Progenitor cell of endocrine pancreas (in vitro differentiated cells): Measurements from ENCODE around the gene AMIGO3. TPM values are rescaled to one million over a fixed set of nuclear protein-coding genes. Genes with fewer than 3 reads are reported as not detected.

Source experiments
- DNase-seq: peaks from one replicate; pipeline ENCODE4 v3.0.0; 2021; ENCODE audit warnings: low spot score; ENCODE audit not compliant: unreplicated experiment
- H3K27ac Mint-ChIP-seq: 2 replicates; pipeline ENCODE4 v1.8.0; 2021; ENCODE audit warnings: mild to moderate bottlenecking, moderate library complexity, mixed read lengths
- H3K27me3 Mint-ChIP-seq: 2 replicates; pipeline ENCODE4 v1.8.0; 2021; ENCODE audit warnings: mixed read lengths
- H3K36me3 Mint-ChIP-seq: 2 replicates; pipeline ENCODE4 v1.8.0; 2022; ENCODE audit warnings: mixed read lengths; ENCODE audit not compliant: insufficient read depth
- H3K4me1 Mint-ChIP-seq: 2 replicates; pipeline ENCODE4 v1.8.0; 2021; ENCODE audit warnings: low read depth, mixed read lengths
- H3K4me3 Mint-ChIP-seq: 2 replicates; pipeline ENCODE4 v1.8.0; 2021; ENCODE audit warnings: low read depth, mild to moderate bottlenecking, moderate library complexity, mixed read lengths
- H3K9me3 Mint-ChIP-seq: 2 replicates; pipeline ENCODE4 v1.8.0; 2021; ENCODE audit warnings: low read depth, mixed read lengths
- CTCF ChIP-seq: fragments of 200-600 bp; sonication (generic); IDR thresholded peaks from one replicate; pipeline ENCODE4 v1.5.0; 2021; ENCODE audit warnings: antibody characterized with exemption, mild to moderate bottlenecking; ENCODE audit not compliant: unreplicated experiment
- total RNA-seq: library from RNA; stranded (reverse); gene quantifications from 2 replicates; pipeline ENCODE4 v1.2.1, GENCODE V29; 2021

AMIGO3 gene
- total RNA-seq, 1 donor from 2014 or later: 0.86 TPM

- peaks cover 3% of the 10 kb centered on the region for H3K27me3 Mint-ChIP-seq
- TF ChIP-seq CTCF: no peak
- no peak for DNase-seq
- H3K4me3 Mint-ChIP-seq: no peak overlapping the region
- peaks cover 4% of the 10 kb centered on the region for H3K4me1 Mint-ChIP-seq
- no peaks in the 10 kb centered on the region for H3K9me3 Mint-ChIP-seq
- H3K27ac Mint-ChIP-seq: no peak overlapping the region
- H3K36me3 Mint-ChIP-seq: peaks cover 10% of the 10 kb centered on the region
Measured at GRCh38 chr3:49683162-49683561, 36.3 kb downstream of the AMIGO3 start.

GRCh38 chr3:49681543-49681942 is 37.9 kb downstream of the AMIGO3 start:
- peaks cover 1% of the 10 kb centered on the region for H3K4me1 Mint-ChIP-seq
- peaks cover 3% of the 10 kb centered on the region for H3K27me3 Mint-ChIP-seq
- no peak overlapping the region for H3K27ac Mint-ChIP-seq
- DNase-seq: no peak
- TF ChIP-seq CTCF: no peak
- no peak overlapping the region for H3K4me3 Mint-ChIP-seq
- peaks cover 12% of the 10 kb centered on the region for H3K36me3 Mint-ChIP-seq
- no peaks in the 10 kb centered on the region for H3K9me3 Mint-ChIP-seq

- H3K4me3 Mint-ChIP-seq: no peak overlapping the region
- H3K27ac Mint-ChIP-seq: no peak overlapping the region
- no peaks in the 10 kb centered on the region for H3K9me3 Mint-ChIP-seq
- peaks cover 3% of the 10 kb centered on the region for H3K27me3 Mint-ChIP-seq
- no peak for DNase-seq
- no peaks in the 10 kb centered on the region for H3K4me1 Mint-ChIP-seq
- peaks cover 12% of the 10 kb centered on the region for H3K36me3 Mint-ChIP-seq
- TF ChIP-seq CTCF: no peak
Measured at GRCh38 chr3:49681232-49681522, 38.3 kb downstream of the AMIGO3 start.

- no peaks in the 10 kb centered on the region for H3K9me3 Mint-ChIP-seq
- H3K36me3 Mint-ChIP-seq: peaks cover 13% of the 10 kb centered on the region
- no peak overlapping the region for H3K4me3 Mint-ChIP-seq
- H3K27ac Mint-ChIP-seq: no peak overlapping the region
- no peak for DNase-seq
- H3K4me1 Mint-ChIP-seq: no peaks in the 10 kb centered on the region
- TF ChIP-seq CTCF: no peak
- H3K27me3 Mint-ChIP-seq: peaks cover 3% of the 10 kb centered on the region
Measured at GRCh38 chr3:49680493-49681231, 38.8 kb downstream of the AMIGO3 start.

- Mint-ChIP-seq H3K36me3 (peaks cover 10% of the 10 kb centered on the region), H3K4me3 (peak overlapping the region; percentile 45), H3K27ac (no peak overlapping the region), H3K4me1 (peaks cover 13% of the 10 kb centered on the region), H3K9me3 (no peaks in the 10 kb centered on the region), H3K27me3 (no peaks in the 10 kb centered on the region)
- DNase-seq: no peak
- no peak for TF ChIP-seq CTCF
Measured at GRCh38 chr3:49675912-49676311, 43.6 kb downstream of the AMIGO3 start.
